Coronary artery (tissue), 2 donors: Measurements from ENCODE around the gene CAPN9.
"Not testable (repeated sequence)": the region's sequence is repeated elsewhere in the genome, so short reads cannot be mapped to it uniquely, and the experiment has no call there.

Experiments
- DNase-seq: peaks from one replicate; pipeline ENCODE4 v3.0.0-alpha.2; 2017; ENCODE audit warnings: low spot score
- H3K27ac ChIP-seq, 2 donors: fragments of 200-600 bp; sonication (generic); one replicate each; pipeline ENCODE4 v1.5.1; 2016 to 2019
- H3K4me3 ChIP-seq: fragments of 200-600 bp; sonication (generic); 2 replicates; pipeline ENCODE4 v1.5.1; 2016; ENCODE audit warnings: mild to moderate bottlenecking, moderate library complexity
- TF ChIP-seq, protein P1 (sequence below): fragments of 200-600 bp; sonication (generic); IDR thresholded peaks from one replicate; pipeline ENCODE4 v1.5.1; 2019; ENCODE audit warnings: antibody characterized with exemption

CAPN9 gene

GRCh38 chr1:230766318-230766717 lies 19.1 kb downstream of the CAPN9 start:
- Histone ChIP-seq H3K27ac (no peak overlapping the region), H3K4me3 (no peak overlapping the region)
- no peak for DNase-seq
- TF ChIP-seq, protein P1, sequence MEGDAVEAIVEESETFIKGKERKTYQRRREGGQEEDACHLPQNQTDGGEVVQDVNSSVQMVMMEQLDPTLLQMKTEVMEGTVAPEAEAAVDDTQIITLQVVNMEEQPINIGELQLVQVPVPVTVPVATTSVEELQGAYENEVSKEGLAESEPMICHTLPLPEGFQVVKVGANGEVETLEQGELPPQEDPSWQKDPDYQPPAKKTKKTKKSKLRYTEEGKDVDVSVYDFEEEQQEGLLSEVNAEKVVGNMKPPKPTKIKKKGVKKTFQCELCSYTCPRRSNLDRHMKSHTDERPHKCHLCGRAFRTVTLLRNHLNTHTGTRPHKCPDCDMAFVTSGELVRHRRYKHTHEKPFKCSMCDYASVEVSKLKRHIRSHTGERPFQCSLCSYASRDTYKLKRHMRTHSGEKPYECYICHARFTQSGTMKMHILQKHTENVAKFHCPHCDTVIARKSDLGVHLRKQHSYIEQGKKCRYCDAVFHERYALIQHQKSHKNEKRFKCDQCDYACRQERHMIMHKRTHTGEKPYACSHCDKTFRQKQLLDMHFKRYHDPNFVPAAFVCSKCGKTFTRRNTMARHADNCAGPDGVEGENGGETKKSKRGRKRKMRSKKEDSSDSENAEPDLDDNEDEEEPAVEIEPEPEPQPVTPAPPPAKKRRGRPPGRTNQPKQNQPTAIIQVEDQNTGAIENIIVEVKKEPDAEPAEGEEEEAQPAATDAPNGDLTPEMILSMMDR = no peak

DNA sequence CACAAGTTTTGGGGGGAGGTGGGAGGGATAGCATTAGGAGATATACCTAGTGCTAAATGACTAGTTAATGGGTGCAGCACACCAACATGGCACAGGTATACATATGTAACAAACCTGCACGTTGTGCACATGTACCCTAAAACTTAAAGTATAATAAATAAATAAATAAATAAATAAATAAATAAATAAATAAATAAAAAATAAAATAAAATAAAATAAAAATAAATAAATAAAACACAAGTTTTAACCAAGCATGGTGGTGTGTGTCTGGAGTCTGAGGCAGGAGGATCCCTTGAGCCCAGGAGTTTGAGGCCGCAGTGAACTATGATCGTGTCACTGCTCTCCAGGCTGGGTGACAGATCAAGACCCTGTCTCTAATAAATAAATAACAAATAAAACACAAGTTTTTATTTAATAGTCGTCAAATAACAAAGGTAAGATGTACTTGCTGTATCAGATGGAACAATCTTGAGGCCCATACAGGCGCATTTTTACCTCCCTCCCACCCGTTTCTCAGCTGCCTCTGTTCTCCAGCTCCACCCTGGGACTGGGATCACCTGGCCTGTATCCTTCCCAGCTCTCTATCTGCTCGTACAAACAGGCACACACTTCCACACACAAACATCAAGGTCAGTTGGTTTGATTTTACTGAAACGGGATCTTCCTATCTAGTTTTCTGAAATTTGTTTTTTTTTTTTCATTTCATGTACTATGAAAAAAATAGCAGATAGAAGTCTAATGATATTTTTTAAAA lies 20.8 kb downstream of the CAPN9 start:
- not testable (repeated sequence) for DNase-seq, H3K27ac ChIP-seq, H3K4me3 ChIP-seq

GRCh38 chr1:230768903-230769570 lies 21.8 kb downstream of the CAPN9 start:
- TF ChIP-seq, protein P1 = no peak
- Histone ChIP-seq H3K4me3 (no peak overlapping the region), H3K27ac (no peak overlapping the region)
- DNase-seq = no peak

GRCh38 chr1:230770317-230770716 lies 23.1 kb downstream of the CAPN9 start:
- H3K27ac ChIP-seq = no peak overlapping the region
- no peak overlapping the region for H3K4me3 ChIP-seq
- DNase-seq = no peak
- TF ChIP-seq, protein P1 = no peak

DNA sequence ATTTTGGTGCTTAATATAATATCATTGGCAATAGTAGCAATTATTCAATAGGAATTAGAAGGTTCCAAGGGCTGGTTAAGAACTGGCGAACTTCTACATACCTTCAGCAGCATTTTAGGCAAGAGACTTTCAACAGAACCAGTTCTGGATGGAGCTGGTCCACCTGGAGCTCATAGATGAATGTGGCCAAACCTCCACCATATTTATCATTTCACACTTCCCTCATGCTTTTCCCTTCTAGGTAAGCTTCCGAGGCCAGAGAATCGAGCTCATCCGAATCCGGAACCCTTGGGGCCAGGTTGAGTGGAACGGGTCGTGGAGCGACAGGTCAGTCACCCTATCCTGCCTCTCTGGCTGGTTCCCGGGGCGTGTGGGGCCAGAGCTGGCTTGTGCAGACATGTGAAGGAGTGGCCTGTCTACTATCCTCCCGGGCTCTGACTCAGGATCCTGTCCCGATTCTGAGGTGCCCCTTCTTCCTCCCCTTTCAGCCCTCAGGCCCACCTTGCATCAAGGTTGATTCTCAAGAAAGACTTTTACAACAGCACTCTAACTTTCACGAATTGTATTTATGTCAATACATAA lies 24.7 kb downstream of the CAPN9 start:
- H3K27ac ChIP-seq = no peak overlapping the region
- TF ChIP-seq, protein P1 = no peak
- no peak for DNase-seq
- no peak overlapping the region for H3K4me3 ChIP-seq

GRCh38 chr1:230772457-230773395 lies 25.5 kb downstream of the CAPN9 start:
- TF ChIP-seq, protein P1 = peak; percentile 56
- Histone ChIP-seq H3K4me3 (peak overlapping the region; percentile 41), H3K27ac (peak overlapping the region in 1 of 2 donors; percentile 19)
- no peak for DNase-seq
